NCI-H748 (cell line): Measurements from ENCODE around the gene RFT1.

ENCODE experiments used
- DNase-seq: peaks from one replicate; lab custom pipeline; 2025; ENCODE audit not compliant: unreplicated experiment; lab: John Stamatoyannopoulos, UW

Gene RFT1

DNA sequence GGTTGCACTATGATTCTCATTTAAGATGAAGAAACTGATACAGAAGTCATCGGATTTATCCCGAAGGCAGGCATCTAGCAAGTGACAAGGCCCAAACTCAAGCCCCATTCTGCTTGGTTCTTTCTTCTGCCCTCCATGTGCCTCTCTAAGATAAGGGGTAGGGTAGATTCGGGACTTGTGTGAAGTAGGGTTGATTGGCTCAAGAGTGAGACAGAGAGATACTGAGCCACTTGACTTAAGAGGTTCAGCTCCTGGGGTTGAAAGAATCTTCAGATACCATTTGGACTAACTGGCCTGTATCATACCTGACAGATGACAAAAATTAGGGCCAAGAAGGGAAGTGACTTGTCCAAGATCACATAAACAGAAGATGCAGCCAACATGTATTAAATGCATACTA lies 891 bp downstream of the RFT1 start:
- no peak for DNase-seq

DNA sequence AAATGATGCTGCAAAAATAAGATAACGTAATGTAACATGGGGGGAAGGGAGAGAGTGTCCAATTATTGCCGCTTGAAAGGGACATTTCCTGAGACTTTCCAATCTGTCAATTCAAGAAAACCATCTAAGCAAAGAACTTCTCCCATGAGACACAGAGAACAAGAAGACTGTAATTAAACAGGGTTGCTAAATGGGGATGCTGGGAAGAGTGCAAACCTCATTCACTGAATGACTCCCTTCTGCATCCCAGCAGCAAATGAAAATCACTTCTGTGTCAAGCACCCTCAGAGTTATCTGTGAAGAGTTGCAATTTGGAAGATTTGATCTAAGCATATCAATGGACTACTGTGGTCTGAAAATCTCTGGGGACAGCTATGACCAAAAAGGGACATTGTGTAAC lies 3.6 kb downstream of the RFT1 start:
- DNase-seq = no peak

DNA sequence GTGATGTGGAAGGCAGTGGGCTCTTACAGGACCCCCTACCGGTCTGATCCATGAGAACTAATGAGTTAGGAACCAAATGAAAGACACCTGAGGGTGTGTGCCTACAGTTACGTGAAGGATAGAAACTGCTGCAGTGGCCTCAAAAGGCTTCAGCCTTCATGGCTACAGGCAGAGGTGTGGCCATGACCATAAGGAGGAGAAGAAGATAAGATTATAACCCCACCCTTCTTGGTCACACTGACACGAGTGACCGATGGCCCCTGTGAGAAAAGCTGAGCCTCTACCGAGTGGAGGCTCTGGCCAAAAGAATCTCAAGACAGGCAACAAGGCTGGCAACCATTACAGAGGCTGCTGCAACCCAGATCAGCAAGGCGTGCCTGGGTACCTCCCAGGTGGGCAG lies 6.3 kb downstream of the RFT1 start:
- DNase-seq = no peak

DNA sequence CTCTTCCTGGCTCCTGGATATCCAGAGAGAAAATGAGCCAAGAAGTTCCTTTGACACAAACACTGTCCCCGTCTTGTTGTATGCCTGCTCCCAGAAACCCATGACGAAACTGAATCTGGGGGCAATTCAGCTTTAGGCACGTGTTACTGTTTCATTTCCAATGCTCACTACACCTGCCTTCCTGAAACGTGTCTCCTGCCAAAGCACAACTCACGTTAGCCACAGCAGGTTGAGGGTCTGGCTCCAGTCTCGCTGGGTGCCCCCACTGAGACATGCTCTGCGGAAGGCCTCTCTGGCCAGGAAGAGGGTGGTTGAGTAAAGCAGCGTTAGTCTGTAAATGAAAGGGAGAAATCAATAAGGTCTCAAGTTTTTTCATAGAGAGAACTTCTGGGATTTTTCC lies 6.7 kb downstream of the RFT1 start:
- no peak for DNase-seq

DNA sequence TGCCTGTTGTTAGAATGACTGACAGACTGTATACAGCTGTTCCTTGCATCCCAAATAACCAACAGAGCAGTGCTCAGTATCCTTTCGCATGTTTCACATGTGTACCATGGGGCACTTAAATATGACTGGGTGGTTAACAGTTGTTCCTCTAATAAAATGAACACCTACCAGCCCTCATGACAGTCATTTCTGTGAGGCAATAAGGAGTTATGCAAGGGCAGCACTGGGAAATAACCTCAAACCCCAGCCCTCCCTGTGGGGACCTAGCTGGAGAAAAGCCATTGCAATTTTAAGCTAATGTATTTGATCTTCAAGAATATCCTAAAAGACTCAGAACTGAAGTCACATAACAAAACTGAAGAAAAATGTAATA lies 7.3 kb downstream of the RFT1 start:
- no peak for DNase-seq

DNA sequence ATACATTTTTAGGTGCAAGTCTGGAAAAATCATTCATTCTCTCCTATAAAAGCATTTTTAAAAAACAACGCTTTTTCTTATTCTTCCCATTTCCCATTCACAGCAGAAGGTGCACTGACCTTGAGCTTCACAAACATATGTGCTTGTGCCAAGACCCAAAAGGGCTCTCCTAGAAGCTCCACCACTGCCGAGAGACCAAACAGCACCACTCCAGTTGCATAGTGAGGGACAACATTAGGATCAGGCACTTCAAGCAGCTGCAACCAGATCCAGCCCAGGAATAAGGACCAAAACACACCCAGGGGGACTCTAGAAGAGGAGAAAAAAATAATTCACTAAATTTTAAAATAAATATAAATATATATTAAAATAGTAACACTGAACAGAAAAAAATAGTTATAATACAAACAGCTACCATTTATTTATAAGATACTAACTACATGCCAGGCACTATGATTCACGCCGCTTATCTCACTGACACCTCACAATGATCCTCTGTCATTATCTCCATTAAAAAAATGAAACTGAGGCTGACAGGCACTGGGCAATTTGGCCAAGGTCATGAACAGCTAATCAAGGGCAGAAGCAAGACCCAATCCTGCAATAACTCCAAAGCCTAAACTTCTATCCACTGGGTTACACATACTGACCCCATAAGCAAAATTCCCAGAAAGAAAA lies 7.8 kb downstream of the RFT1 start:
- DNase-seq = no peak

DNA sequence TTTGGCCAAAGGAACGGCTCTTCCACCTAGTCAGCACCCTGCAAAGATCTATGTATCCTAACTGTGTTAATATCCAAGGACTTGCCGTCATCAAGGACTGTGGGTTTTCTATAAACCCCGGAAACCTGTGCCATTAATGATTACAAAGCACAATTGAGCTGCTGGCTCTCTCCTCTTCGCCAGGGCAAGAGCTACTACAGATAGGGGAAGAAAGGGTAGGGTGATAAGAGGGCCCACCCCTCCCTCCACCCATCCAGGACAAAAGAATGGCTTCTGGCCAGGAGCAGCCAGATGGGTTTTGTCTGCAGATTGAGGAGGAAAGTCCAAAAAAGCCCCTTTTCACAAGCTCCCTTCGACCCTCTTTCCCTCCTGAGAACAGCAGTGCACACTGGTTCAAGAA lies 9.9 kb downstream of the RFT1 start:
- no peak for DNase-seq

DNA sequence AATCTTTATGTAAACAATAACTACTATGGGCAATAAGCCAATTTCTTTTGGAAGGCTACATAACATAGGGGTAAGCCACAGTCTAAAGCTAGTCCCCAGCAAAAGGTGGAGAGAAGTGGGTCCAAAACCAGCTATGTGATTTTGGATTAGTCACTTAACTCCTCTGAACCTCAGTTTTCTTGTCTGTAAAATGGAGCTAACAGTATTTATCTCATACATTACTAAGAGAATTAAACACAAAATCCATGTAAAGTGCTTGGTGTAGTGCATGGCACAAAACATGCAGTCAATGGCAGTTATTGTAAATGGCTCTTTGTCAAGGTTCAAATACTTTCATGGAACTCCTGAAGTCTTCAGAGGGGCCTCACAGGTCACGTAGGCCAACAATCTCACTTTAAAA lies 13.3 kb downstream of the RFT1 start:
- DNase-seq = no peak

DNA sequence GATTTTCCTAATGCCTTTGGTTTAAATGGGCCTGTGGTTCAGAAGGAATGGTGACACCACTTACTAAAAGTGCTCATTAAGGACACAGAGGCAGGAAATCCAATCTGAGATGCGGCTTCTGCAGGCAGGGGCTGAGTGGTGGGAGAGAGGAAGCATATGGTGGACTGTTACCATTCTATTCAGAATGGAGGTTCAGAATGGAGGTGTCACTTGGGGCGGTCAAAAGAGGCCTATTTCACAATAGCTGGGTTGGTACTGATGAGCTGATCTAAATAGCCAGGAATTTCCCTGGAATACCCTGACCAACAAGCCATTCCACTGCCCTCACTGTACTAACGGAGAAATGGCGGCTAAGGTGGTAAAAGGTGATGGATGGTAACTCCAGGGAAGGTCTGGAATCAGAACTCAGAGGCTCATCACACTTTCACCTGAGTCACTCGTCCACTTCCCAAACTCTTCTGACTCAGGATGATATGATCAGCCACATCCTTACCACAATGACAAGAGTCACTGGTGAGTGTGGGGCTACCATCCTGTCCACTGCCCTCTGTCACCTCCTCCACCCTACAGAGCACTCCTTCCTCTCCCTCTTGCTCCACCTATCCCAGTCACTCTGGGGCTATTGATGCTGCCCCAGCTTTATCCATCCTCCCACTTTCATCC lies 15.7 kb downstream of the RFT1 start:
- no peak for DNase-seq

DNA sequence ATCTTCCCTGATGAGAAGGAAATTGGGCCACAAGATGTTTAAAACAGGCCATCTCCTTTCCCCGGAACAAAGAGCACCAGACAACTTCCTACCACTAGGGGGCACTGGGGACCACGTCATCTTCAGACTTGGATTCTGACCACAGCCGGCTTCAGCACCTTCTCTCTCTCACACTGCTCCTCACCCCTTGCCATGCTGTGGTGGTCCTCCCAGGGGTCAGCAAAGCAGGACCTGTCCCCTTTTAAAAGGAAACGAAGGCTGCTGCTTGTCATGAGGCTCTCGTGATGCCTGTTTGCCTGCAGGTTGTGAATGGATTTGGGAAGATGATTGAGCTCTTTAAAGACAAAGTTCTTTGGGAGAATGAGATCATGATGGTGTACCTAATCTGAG lies 16.2 kb downstream of the RFT1 start:
- peak; percentile 57 for DNase-seq

DNA sequence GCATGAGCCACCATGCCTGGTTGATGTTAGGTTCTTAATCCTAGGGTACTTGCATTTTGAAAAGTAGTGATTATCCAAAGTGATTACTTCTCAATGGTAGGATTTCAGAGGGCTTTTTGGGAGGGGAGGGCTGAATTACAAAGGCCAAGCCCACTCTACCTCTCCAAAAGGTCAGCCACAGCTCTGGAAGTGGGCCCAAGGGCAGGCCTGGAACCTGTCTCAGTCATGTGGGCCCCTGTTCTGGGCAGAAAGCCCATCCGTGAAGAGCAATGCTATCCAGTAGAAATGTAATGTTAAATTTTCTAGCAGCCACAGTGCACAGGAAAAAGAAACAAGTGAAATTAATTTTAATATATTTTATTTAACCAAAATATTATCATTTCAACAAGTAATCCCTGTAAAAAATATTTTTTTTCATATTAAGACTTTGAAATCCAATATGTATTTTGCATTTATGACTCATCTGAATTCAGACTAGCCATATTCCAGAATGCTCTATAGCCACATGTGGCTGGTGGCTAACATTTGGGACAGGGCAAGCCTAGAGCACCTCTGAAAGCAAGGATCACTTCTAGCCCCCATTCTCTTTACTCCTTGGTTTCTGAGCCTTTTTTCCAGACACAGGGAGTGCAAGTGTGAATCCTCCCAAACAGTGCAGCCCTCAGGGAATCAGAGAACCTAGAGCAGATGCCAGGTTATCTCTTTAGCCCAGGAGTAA lies 16.8 kb downstream of the RFT1 start:
- DNase-seq = no peak

DNA sequence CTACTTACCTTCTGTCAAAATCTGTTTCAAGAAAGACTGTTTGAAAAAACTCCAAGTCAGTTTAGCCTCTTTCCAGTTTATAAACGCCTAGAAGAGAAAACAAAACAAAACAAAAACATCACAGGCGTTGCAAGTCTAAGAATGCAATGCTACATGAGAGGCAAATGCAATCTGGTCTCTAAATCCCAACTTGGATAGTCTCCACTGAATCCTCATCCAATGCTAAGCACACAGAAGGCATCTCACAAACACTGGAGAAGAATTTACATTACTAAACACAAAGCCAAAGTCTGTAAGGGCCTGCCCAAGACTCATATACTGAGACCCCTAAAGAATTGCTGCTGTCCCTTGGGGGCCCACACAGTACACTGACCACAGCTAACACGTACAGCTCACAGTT lies 18.4 kb downstream of the RFT1 start:
- no peak for DNase-seq

DNA sequence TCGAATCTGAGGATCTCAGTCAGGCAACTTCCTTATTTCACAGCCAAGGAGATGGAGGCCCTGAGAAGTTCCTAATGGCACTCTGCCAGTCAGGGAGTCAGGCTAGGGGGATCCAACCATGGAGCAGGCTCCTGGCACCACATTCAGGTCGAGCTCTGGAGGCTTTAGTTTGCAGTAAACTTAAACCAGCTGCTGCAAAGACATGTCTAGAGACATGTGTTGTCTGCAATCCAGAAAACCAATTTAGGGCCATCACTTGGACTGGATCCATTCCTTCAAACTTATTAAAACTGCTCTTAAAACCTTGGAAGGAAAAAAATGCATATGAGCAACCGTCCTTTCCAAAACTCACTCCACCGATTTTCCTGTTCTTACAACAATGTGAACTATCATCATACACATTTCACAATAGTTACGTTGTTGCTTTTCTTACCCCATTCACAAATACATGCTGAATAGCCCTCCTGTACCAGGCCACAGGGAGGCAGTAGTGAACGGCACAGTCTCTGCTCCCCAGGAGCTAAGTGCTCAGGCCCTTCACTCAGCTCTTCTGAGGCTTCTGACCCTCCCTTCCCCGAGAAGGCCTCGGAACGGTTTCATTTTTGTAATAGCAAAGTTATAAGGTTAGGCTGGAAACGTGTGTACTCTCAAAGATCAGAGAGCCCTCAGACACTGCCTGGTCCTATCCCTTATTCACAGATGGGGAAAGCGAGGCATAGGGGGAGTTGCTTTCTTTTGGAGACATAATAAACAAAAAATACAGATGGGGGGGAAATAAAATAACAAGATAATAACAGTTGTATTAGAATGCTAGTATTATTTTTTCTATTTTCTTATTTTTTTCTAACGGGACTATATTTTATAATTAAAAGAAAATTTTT lies 20.1 kb downstream of the RFT1 start:
- DNase-seq = peak; percentile 3

DNA sequence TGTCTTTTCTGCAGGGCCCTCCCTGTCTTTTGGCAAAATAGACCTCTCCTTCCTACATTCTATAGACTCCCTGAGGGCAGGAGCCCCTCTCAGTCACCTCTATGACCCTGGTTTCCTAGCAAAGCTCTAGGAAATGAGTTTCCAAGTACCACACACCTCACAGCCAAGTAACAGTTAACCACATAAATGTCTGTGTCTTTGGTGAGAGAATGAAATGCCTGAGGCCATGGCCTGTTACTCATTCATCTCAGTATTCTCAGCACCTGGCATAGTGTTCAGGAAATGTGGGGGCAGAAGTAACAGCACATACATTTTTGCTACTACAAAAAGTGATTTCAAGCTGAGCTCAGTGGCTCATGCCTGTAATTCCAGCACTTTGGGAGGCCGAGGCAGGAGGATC lies 21.0 kb downstream of the RFT1 start:
- DNase-seq = no peak

DNA sequence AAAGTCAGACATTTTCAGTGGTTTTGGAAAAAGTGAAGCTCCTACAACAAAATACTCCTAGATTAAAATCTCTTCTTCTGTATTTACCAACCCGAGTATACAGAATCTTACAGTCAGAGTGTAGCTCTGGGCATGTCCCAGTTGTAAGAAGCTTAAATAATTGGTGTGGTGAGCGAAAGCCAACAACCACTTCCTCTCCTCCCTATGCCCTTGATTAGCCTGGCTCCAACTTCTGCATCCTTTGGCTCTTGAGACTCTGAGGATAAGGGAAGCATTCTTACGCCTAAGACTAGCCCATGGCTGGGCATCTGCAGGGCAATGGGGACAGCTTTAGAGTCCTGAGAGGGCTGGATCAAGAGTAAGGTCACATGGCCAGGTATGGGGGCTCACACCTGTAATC lies 25.5 kb downstream of the RFT1 start:
- no peak for DNase-seq

DNA sequence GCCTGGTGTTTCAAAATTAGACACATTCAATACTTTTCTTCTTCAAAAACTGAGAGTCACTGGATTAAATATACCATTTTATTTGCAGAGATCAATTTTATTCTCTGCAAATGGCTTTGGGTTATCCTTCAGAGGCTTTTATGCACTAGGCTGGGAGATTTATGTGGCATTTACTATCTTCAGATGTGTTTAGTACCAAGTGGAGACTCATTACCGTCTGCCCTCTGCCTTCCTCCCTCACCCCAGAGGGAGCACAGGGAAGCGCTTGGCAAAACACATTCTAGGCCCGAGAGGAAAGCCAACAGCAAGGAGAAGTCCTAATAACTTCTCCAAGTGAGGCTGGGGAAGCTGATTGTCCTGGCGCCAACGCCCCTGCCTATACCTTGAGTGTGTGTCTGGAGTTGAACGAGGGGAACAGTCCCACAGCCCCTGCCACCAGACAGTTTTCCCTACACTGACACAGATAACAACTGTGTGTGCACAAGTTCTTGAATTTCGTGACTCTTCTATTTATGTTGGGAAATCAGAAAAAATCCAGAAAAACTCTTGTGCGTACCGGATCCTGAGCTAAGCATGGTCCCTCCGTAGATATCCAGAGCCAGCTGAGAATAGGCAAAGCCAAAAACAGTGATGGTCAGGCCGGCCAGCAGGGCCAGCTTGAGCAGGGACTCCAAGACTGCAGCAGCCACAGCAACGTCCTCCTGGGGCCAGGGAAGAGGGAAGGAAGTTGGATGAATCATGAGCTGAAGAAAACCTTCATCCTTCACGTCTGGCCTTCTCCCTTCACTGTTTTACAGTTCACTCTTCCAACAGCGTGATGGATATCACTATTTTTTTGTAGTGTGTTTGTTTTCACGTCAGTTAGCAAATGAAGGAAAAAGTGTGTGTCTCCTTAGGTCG lies 26.6 kb downstream of the RFT1 start:
- no peak for DNase-seq

DNA sequence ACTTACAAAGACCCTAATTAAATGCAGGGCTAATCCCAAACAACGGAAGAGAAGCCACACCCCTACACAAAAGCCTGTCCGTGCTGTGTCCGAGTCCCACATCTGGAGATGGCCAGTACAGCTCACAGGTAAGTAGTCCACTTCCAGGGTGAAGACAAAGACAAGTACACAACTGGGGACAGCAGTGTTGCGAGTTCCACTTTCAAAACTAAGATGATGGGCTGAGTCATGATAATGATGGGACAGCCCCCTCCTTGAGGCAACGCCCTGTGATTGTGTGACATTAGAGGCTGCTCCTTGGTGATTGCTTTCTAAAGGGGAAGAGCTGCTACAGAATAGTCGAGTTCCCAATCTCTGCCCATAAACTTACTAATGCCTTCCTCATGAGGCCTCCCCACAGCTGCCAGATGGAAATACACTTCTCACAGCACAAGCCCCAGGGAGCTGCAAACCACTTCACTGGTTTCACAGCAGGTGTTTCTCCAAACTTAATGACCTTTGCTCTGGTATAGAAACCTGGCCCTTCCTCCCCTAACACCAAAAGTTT lies 27.6 kb downstream of the RFT1 start:
- no peak for DNase-seq

DNA sequence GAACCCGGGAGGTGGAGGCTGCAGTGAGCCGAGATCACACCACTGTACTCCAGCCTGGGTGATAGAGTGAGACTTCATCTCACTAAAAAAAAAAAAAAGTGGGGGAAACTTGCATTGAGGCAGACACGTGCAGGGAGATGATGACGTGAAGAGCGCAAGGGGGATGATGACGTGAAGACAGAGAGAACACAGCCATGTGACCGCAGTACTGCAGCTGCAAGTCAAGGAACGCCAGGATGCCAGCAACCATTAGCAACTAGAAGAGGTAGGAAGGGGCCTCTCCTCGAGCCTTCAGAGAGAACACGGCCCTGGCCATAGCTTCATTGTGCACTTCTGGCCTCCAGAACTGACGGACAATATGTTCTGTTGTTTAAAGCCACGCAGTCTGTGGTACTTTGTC lies 28.3 kb downstream of the RFT1 start:
- no peak for DNase-seq

DNA sequence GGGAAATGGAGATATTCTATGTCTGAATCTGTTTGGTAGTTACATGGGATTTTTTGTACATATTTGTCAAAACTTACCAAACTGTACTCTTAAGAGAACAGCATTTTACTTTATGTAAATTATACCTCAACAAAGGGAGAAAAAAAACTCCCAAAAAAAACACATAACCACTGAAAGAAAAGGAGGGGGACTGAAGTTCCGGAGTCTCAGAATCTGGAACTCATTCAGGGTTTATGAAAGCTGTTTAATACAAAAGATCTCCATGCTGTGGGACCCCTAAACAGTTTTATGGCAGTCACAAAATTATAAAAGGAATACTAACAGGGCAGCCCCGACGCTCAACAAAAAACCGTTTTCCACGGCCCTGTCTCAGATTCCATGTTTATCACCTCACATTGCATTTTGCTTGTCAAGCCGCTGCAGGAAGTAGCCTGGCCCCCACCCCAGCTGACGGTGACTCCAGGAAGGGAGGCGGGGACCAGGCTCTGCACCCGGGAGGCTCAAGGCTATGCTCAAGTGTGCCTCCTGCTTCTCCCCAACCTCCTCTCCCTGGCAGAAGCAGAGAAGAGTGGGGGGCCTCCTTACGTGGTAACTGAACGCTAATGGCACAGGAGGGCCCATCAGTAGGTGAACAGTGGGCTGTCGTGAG lies 29.3 kb downstream of the RFT1 start:
- no peak for DNase-seq

DNA sequence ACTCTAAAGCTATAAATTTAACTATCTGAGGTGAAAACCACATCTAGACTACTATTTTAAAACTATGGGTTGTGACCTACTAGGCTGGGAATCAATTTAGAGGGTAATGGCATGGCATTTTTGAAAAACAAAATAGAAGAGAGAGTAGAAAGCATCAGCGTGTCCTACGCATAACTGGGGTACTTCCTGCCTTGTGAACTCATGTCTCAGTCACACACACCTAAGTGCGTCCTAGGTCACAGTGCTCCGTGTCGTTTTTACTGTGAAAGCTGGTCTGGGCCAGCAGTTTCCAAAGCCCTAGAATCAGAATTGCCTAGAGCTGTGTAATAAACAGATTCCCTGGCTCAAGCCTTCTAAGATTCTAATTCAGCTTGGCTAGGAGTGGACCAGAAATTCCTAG lies 32.3 kb downstream of the RFT1 start:
- no peak for DNase-seq
